ENCODE measurements around the gene ATP6V0C. TPM values are rescaled to one million over a fixed set of nuclear protein-coding genes. Genes with fewer than 3 reads are reported as not detected.

ATP6V0C gene
- 87.0 TPM for total RNA-seq

DNA sequence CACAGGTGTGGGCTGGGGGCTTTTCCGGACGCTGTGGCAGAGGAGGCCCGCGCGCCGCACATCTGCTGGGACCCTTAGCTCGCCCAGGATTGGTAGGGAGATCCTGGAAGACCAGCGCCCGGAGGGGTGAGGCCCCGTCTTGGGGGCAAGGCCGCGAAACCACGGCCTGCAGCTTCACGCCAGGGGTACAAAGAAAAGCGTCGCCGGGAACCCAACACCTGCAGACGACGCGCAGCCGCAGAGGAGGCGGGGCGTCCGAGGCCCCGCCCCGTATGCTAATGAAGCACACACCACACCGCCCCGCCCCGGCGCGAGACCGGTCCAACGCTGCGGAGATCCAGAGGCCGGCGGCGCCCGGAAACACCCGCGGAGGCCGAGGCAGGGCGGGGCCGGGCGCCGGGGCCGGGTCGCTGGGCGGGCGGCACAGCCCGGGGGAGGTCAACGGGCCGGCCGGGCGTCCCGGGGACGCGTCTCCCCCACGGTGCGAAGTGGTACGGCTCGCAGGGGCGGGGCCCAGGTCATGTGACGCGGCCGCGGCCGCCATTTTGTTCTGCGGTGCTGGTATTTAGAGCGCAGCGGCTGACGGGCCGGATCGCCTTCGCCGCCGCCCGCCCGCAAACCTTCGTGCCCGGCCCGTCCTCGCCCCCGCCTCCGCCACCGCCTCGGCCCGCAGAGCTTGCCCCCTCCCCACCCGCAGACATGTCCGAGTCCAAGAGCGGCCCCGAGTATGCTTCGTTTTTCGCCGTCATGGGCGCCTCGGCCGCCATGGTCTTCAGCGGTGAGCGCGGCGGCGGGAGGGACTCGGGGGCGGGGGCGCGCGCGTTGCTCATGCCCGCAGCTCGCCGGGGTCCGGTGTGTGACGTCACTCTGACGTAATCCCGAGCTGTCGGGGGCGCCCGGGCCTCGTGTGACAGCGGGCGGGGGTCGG is at the start of gene ATP6V0C:
Gene ATP6V0C, plus strand, starts transcription at position 548 of the 928 bp plus-strand sequence. Its CDS starts 152 bp downstream, at position 700.
- ATAC-seq (peak; percentile 85), DNase-seq (ENCODE audit: low spot score) (peak; percentile 95)

DNA sequence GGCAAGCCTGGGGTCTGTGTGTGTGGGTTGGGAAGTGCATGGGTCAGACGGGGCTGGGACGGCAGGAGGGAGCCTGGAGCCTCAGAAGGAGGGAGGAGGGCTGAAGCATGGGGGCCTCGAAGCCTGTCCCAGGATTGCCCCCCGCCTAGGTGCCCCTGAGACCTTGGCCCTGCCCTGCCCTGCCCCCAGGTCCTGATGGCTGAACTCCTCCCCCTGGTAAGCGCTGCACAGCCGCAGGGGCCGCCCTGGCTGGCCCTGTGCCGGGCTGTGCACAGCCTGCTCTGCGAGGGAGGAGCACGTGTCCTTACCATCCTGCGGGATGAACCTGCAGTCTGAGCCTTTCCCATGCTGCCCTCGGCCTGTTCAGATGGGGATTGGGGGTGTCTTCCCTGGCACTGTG is 49.4 kb upstream of the ATP6V0C start:
- no peak for DNase-seq (ENCODE audit: low spot score)
- no peak for ATAC-seq

DNA sequence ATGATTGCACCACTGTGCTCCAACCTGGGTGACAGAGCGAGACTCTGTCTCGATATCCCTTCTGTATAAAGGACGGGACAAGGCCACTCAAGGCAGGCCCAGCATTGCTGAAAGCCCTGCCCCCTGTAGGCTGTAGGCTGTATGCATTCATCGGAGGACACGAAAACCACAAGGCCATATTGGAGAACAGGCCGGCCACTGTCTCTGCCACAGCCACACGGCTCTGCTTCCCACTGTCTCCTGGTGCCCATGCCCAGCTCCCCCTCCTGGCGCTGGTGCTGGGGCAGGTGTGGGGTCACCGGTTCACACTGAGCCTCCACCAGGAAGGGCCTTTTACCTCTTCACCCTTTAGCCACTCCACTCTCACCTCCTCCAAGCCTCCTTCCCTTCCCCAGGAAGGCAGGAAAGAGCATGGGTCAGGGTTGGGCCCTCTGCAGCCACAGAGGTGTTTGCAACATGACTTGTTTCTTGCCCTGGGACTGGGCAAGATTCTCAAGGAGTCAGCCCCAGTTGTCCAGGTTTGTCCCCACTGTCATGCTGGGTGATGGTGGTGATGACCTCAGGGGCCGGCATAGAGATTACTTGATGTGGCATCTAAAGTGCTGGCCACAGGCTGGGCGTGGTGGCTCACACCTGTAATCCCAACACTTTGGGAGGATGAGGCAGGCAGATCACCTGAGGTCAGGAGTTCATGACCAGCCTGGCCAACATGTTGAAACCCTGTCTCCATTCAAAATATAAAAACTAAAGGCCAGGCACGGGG is 47.9 kb upstream of the ATP6V0C start:
- DNase-seq (ENCODE audit: low spot score): no peak
- no peak for ATAC-seq

DNA sequence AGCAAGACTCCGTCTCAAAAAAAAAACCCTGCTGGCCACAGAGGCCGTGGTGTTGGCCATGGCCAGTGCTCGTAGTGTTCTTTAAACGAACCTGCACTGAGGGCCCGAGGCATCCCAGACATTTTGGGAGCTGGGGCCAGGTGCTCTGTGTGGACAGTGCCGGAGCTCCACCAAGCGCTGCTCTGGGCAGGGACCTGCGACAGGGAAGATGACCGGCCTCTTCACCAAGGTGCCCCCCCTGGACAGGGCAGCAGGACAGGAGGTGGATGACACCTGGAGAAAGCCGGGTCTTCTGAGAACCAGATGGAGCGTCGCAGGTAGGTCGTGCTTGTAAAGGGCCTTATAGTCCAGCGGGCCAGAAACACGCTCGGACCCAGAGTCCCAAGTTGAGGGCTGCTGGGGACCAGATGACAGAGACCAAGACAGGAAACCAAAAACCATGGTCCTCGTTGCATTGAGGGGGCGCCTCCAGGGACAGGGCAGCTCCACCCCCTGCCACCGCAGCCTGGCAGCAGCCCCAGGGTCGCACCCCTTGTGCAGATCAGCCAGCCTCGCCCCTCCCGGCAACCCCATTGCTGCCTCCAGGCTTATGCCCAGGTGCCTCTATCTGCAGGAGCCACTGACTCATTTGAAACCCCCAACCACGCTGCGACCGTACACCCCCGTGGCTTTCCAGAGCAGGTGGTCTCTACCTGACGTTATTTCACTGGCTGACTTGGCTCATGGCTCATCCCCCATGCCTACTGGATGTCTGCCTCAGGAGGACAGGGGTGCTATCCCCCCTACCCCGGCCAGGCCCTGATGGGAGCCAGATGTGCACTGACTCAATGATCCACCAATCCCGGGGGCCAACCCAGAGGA is 46.9 kb upstream of the ATP6V0C start:
- ATAC-seq (no peak), DNase-seq (ENCODE audit: low spot score) (peak; percentile 47)

DNA sequence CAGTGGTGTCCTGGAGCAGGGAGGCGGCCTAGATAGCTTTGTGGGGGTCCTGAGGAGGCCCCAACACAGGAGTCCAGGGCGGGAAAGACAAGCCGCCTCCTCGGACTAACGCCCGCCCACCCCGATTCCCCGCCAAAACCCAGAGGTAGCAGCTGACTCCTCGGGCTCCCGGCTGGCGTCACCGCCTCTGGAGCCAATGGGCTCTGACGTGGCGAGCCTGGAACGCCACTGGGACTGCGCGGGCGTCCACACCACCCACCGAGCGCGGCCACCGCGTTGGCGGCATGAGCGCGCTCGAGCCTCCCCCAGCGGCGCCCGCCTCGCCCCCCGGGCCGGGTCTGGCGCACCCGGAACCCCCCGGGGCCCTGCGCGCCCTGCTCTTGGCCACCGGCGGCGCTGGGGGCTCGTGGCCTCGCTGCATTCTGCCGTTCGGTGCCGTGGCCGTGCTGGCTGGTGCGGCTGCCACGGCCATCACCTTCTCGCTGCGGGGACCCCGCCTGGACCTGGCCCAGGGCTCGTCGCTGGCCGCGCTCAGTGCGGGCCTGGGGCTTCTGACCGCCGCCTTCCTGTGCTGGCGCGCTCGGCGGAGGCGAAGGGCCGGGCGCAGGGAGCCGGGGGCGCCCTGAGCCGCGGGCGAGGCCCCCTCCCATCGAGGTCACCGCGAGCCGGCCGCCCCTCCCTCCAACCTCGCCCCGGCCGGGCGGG is 46.1 kb upstream of the ATP6V0C start:
- ATAC-seq (peak; percentile 25), DNase-seq (ENCODE audit: low spot score) (peak; percentile 67)

DNA sequence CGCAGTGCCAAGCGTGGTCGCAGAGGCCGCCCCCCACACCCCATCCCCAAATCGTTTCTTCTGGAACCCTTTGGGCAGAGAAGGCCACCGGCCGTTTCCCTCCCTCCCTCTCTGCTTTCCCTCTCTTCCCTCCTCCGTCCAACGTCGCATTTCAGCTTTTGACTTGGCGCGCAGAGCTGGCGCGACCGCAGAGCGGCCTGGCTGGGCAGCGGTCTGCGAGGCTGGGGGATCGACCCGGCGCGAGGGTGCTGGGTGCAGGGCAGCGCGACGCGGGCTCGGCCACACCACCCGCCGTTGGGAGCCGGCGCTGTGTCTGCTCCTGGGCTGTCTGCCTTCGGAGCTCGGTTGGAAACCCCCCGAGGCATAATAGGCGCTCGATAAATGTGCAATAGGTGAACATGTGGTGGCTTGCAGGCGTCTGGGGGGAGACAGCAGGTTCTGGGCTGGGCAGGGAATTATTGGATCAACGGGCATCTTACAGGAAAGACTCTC is 45.5 kb upstream of the ATP6V0C start:
- peak; percentile 50 for DNase-seq (ENCODE audit: low spot score)
- ATAC-seq: peak; percentile 2

DNA sequence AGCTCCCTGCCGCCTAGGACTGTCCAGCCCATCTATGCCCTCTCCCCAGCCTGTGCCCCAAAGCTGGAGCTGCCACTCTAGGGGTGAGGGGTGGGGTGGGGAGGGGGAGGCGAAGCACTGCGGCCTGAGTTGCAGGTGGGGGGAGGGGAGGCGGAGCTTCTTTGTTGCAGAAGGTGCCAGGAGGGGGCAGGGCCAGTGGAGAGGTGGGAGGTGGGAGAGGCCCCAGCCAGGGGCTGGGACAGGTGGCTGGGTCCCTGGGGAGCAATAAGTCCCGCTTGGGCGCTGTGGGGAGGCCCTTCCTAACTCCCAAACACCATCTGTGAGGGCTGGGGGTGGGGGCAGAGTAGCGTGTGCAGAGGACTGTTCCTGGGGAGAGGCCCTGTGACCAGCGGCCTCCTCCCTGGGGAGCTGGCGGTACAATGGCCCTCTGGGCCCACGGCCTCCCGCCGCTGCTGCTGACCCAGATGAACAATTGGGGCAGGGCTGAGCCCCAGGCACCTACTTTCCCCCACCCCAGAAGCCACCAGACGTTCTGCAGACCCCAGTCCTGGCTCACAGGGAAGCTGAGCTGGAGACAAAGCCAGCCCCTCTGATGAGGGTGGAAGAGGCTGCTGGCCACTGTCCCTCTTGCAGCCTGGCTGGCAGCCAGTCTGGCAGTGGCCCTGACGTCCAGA is 44.9 kb upstream of the ATP6V0C start:
- DNase-seq (ENCODE audit: low spot score): peak; percentile 70

DNA sequence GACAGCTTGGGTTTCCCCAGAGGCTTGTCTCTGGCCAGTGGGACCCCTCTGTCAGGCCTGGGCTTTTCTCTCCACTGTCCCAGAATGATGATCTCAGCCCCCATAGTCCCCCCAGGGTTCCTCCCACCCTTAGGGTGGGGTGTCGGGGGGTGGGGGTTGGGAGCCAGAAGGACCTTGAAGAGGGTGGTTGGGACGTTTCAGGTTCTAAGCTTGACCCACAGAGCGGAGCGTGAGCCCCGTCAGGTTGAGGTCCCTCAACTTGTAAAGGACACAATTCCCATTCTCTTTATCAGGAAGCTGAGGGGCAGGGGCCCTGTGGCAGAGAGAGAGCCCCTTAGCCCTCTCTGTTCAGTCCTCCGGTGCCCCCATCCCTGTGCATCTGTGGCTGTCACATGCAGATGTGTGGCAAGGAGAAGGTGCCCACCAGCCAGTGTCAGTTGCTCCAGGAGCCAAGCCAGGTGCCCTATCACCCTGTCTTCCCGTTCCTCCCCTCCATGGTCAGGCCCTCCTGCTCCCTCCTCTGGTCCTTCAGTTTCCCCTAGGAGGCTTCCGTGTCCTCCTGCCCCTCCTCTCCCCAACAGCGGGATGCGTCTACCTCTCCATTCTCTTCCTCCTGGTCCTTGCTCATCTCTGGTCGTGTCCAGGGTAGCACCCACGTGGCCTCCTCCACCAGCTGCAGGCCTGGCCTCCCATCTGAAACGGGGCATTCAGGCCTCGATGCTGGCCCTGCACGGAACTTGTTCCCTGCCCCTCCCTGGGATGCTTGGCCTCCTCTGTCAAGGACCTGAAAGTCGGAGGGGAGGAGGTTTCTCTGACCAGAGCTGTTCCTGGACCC is 44.1 kb upstream of the ATP6V0C start:
- ATAC-seq (no peak), DNase-seq (ENCODE audit: low spot score) (no peak)

More for the DNA sequence above, 44.9 kb upstream of the ATP6V0C start:
- ATAC-seq: peak; percentile 16

DNA sequence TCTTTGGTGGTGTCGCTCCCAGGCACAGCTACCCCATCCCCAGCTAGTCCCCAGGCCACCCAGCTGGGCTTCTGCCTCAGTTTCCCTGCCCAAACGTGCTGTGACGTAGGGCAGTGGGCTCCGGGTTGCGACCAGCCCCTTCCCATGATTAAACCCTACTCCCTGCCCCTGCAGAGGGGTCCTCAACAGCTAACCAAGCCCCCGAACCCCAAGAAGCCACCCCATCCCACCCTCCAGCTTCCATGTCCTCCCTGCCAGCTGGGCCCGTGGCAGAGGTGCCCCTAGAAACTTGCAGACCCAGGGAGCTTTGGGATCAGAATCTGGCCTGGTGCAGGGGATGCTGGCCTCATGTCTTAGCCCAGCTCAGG is 43.5 kb upstream of the ATP6V0C start:
- ATAC-seq: no peak
- DNase-seq (ENCODE audit: low spot score): no peak

DNA sequence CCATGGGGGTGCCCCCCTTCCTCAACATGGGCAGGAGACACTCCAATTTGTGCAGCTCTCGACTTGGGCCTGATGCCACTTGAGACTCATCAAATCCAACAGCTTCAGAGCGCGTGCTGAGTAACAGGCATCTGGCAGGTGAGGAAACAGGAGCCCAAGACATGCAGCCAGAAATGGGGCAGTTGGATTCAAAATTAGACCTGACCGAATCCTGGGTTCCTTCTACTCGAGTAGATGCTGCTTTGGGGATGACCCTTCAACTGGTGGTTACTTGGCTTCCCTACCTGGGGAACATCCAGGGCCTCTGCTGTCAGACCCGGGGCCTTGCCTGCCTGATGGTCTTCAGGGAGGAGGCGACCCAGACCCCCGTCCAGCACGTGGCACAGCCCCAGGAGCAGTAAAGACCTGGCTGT is 43.1 kb upstream of the ATP6V0C start:
- ATAC-seq (no peak), DNase-seq (ENCODE audit: low spot score) (no peak)

DNA sequence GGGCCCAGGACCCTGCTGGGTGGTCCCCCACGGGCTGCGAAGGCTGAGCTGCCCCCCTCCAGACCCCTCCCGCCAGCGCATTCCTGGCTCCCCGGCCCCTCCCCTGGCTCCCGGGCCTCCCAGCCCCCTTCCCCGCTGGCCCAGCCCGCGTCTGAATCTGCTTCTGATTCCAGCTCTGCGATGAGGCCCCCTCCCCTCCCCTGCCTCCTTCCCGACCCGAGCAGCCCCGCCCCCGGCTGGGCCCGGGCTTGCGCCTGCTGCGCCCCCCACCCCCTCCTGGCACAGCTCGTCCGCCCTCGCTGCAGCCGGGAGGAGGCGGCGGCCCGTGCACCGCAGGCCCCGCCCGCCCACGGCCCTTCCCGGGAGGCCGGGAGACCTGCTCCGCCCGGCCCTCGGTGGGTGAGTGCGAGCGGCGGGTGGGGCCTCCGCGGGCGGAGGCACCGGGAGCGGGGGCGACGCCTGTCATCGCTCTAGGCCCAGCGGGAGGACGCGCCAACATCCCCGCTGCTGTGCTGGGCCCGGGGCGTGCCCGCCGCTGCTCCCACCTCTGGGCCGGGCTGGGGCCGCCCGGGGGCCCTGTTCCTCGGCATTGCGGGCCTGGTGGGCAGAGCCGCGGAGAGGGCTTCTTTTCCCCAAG is 42.6 kb upstream of the ATP6V0C start, which contains the start of gene NTN3:
Gene NTN3, plus strand, starts transcription at position 282 of the 637 bp plus-strand sequence. CDS start 405 bp downstream, outside the sequence.
- DNase-seq (ENCODE audit: low spot score): peak; percentile 60
- peak; percentile 18 for ATAC-seq

DNA sequence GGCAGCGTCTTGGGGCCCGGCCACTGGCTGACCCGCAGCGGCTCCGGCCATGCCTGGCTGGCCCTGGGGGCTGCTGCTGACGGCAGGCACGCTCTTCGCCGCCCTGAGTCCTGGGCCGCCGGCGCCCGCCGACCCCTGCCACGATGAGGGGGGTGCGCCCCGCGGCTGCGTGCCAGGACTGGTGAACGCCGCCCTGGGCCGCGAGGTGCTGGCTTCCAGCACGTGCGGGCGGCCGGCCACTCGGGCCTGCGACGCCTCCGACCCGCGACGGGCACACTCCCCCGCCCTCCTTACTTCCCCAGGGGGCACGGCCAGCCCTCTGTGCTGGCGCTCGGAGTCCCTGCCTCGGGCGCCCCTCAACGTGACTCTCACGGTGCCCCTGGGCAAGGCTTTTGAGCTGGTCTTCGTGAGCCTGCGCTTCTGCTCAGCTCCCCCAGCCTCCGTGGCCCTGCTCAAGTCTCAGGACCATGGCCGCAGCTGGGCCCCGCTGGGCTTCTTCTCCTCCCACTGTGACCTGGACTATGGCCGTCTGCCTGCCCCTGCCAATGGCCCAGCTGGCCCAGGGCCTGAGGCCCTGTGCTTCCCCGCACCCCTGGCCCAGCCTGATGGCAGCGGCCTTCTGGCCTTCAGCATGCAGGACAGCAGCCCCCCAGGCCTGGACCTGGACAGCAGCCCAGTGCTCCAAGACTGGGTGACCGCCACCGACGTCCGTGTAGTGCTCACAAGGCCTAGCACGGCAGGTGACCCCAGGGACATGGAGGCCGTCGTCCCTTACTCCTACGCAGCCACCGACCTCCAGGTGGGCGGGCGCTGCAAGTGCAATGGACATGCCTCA is 41.9 kb upstream of the ATP6V0C start:
- DNase-seq (ENCODE audit: low spot score) (peak; percentile 90), ATAC-seq (peak; percentile 63)

DNA sequence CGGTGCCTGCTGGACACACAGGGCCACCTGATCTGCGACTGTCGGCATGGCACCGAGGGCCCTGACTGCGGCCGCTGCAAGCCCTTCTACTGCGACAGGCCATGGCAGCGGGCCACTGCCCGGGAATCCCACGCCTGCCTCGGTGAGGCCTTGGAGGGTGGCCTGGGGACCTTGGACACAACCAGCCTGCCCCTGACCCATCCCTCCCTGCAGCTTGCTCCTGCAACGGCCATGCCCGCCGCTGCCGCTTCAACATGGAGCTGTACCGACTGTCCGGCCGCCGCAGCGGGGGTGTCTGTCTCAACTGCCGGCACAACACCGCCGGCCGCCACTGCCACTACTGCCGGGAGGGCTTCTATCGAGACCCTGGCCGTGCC is 41.3 kb upstream of the ATP6V0C start:
- ATAC-seq (no peak), DNase-seq (ENCODE audit: low spot score) (no peak)

DNA sequence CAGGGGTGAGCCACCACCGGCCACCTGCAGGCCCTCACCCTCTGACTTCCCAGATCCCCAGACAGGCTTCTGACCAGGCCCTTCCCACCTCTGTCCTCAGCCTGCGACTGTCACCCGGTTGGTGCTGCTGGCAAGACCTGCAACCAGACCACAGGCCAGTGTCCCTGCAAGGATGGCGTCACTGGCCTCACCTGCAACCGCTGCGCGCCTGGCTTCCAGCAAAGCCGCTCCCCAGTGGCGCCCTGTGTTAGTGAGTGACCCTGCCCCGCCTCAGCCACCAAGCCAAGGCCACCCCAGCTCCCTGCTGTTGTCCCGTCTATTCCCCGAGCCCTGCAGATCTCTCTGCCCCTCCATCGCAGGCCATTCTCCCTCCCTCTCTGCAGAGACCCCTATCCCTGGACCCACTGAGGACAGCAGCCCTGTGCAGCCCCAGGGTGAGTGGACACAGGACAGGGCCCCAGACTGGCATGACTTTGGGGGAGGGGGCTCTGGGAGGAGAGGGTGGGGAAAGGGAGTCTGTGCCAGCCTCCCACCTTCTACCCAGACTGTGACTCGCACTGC is 40.8 kb upstream of the ATP6V0C start:
- DNase-seq (ENCODE audit: low spot score) (peak; percentile 87), ATAC-seq (peak; percentile 44)

DNA sequence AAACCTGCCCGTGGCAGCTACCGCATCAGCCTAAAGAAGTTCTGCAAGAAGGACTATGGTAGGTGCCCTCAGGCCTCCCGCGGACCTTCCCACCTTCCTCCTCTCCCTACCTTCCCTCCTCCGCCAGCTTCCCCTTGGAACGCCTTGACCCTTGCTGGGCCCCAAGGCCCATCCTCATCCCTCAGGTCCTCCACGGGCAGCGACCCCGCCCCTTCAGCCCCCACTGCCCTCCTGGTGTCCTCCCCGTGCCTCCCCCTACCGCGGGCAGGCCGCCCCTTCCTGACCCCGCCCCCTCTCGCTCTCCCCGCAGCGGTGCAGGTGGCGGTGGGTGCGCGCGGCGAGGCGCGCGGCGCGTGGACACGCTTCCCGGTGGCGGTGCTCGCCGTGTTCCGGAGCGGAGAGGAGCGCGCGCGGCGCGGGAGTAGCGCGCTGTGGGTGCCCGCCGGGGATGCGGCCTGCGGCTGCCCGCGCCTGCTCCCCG is 40.3 kb upstream of the ATP6V0C start:
- no peak for DNase-seq (ENCODE audit: low spot score)

DNA sequence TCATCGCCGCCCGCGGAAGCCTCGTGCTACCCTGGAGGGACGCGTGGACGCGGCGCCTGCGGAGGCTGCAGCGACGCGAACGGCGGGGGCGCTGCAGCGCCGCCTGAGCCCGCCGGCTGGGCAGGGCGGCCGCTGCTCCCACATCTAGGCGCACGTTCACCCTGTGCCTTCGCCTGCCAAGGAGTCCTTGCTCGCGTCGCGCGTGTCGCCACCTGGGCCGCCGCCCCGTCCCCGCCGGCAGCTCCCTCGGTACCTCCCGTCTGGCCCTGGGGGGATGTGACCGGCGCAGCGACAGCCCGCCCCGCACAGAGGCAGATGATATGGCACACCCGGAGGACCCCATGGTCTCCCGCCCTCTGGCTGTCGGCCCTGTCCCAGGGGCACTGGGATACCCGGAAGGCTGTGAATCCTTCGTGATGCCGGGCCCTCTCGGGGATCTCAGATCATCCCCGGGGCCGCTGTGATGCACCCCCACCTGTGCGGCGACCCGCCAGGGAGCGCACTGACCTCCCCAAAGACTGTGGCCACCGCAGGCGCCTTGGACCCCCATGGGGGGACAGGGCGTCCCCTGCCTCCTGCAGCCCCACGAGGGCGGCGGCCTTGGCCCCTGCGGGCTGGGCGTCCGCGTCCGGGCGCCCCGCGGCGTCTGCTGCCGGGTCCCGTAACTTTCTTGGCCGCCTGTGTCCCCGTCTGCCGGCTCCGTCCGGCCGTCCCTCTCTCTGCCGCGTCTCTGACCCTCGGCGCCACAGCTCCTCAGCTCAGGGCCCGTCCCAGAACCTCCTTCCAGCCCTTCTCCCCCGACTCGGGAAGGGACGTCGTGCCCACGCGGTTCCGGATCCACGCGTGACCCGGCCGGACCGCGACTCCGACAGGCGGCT is 39.5 kb upstream of the ATP6V0C start:
- DNase-seq (ENCODE audit: low spot score) (peak; percentile 67), ATAC-seq (peak; percentile 41)

More for the DNA sequence above, 40.3 kb upstream of the ATP6V0C start:
- ATAC-seq: no peak
